SIG-M5 (cell line): ENCODE results near the gene SP6.

ENCODE experiments used
- DNase-seq: peaks from one replicate; lab custom pipeline; 2025; lab: John Stamatoyannopoulos, UW

Gene SP6

GRCh38 chr17:47850692-47851573 lies at the start of gene SP6:
TSS of gene SP6 (minus strand) at chr17:47851163. CDS start at chr17:47848429, 2,734 bp downstream.
- no peak for DNase-seq

- no peak for DNase-seq
Observed at GRCh38 chr17:47899643-47900042, 48.7 kb upstream of the SP6 start.

- peak; percentile 36 for DNase-seq
Observed at GRCh38 chr17:47898241-47898640, 47.3 kb upstream of the SP6 start.

- DNase-seq = no peak
Observed at GRCh38 chr17:47897561-47897960, 46.6 kb upstream of the SP6 start.

GRCh38 chr17:47896672-47897490 lies 45.9 kb upstream of the SP6 start:
- DNase-seq = no peak

GRCh38 chr17:47895856-47896671 lies 45.1 kb upstream of the SP6 start, which contains the start of gene SP2:
TSS of gene SP2 (plus strand) at chr17:47896236. CDS start at chr17:47896287, 51 bp downstream.
- DNase-seq = peak; percentile 99

GRCh38 chr17:47895347-47895855 lies 44.4 kb upstream of the SP6 start:
- DNase-seq = no peak

GRCh38 chr17:47894498-47895346 lies 43.8 kb upstream of the SP6 start:
- DNase-seq = no peak

GRCh38 chr17:47891545-47892088 lies 40.7 kb upstream of the SP6 start:
- no peak for DNase-seq

GRCh38 chr17:47889734-47890529 lies 39.0 kb upstream of the SP6 start:
- DNase-seq = no peak

GRCh38 chr17:47888293-47888692 lies 37.3 kb upstream of the SP6 start:
- DNase-seq = no peak

- no peak for DNase-seq
Observed at GRCh38 chr17:47884905-47885730, 34.2 kb upstream of the SP6 start.

GRCh38 chr17:47884427-47884740 lies 33.4 kb upstream of the SP6 start:
- no peak for DNase-seq

- no peak for DNase-seq
Observed at GRCh38 chr17:47883589-47884426, 32.8 kb upstream of the SP6 start.

GRCh38 chr17:47882695-47883588 lies 32.0 kb upstream of the SP6 start:
- no peak for DNase-seq

- no peak for DNase-seq
Observed at GRCh38 chr17:47882247-47882646, 31.3 kb upstream of the SP6 start.
